CD4-positive, alpha-beta T cell treated with Interleukin-17A for 1 hour (primary cell): ENCODE measurements around the gene KLHL13.
"Not testable (repeated sequence)": the region's sequence is repeated elsewhere in the genome, so short reads cannot be mapped to it uniquely, and the experiment has no call there.

Source experiments
- DNase-seq: peaks from one replicate; pipeline ENCODE4 v3.0.0-alpha.2; 2020

The KLHL13 gene

GRCh38 chrX:118066867-118067515, 49.6 kb downstream of the KLHL13 start:
- no peak for DNase-seq

DNA sequence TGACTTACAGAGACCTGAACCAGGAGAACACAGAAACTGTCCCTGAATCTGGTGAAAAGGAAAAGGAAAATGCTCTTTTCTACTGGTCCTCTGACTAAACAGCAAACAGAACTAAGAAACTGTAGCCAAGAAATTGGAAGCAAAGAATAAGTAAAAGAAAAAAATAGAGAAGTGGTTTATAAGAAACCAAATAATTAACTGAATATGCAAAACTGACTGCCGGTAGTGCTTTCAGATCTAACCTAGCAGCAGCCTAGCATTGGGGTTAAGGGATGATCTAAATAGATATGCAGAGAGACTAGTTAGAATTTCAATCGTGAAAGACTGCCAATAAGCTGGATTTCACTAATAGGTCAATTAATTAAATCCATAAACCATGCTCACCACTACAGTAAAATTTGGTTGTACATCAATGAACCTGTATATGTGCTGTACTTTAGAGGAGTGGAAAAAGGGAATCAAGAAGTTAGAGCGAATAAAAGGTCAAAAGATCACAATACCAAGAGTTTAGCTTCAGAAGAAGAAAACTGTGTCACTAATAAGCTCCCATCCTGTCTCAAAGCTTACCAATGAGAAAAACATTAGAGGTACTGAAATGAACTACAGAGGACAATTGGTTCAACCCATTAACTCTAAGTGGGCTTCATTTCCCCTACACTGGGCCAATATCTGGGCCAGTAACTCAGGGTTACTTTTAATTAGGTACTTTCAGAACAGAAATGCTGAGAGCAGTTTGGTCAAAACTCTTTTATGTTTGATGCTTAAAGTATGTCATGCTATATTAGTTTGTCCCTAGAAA, 53.6 kb downstream of the KLHL13 start:
- DNase-seq = no peak

DNA sequence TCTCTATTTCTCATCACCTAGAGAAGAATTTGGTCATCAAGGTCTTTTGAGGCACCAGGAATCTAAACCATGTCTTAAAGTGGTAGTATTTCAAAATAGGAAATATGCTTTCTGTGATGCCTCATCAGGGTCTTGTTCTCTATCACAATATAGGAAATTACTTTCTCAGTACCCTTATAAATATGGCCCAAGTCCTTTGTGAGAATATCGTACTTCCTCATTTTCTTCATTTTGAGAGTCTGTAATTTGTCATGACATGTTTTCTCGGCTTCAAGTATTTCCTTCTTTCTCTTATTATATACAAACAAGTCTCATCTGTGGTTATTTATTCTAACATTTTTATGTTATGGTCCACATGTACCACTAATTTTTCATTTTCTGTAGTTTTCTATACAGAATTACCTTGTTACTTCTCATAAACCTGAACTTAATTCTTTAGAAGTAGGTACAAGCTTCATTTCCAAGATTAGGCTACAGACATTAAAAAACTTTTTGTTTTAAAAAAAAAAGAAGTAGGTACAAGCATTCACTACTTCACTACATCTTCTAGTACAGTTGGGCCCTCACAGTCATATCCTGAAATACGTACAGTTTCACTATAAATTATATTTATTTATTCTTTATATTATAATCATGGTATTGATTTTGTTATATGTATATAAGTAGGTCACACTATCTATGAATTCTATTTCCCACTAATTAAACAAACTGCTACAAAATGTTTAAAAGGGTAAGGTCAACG, 54.4 kb downstream of the KLHL13 start:
- no peak for DNase-seq

DNA sequence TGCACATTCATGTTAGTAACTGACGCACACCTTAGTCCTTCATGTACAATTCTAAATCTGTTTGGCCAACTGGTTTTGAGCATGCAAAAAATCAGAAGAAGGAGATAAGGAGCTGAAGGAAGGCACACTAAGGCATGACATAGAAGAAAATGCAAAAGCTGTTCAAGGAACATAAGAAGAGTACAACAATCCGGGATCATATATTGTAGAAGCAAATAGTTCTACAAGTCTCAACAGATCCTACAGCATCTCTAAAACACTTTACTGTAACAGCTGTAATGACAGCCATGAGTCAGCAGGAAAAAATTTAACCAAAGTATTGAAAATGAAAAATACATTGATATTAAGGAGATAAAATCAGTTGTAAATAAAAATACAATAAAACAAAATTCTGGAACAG, 57.7 kb downstream of the KLHL13 start:
- DNase-seq = no peak

GRCh38 chrX:118056870-118057269, 59.7 kb downstream of the KLHL13 start:
- no peak for DNase-seq

DNA sequence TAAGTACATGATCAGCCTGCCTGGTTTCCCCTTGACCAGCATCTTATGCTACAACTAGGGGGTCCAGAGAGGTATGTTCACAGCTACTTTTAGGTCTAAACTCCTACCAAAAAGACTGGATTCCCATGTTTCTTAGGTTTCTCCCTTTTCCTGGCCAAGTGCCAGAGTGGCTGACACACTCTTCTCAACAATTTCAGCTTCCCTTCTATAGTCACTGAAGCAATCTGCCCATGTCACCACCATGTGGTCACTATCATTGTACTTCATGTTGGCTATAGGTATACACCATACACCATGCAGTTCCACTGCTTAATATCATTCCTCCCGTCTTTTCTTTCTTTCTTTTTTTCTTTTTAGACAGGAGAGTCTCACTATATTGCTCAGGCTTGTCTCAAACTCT, 66.9 kb downstream of the KLHL13 start:
- DNase-seq = no peak

DNA sequence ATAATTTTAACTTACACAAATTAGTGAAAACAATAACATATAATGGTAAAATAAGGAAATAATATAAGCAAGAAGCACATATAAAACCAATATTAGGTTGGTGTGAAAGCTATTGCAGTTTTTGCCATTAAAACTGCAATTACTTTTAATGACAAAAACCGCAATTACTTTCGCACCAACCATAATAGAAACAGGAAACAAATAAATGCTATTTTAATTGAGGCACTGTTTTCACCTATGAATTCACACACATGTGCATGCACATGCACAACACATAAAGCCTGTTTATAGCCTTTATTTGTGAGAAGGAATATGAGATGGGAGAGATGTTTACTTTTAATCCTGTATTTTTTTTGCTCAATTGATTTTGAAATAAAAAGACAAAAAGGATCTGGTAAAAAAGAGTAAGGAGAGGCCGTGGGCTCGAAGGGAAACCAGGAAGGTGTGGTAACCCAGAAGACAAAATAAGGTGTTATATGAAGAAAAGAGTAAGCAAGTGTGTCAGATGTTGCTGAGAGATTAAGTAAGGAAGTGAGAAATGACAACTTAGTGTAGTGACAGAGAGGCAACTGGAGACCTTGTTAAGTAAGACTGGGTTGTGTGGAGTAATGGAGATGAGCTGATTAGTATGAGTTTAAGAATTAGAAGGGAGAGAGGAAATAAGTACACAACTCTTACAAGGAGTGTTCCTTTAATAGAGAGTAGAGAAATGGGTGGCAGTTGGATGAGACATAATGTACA, 69.0 kb downstream of the KLHL13 start:
- no peak for DNase-seq

DNA sequence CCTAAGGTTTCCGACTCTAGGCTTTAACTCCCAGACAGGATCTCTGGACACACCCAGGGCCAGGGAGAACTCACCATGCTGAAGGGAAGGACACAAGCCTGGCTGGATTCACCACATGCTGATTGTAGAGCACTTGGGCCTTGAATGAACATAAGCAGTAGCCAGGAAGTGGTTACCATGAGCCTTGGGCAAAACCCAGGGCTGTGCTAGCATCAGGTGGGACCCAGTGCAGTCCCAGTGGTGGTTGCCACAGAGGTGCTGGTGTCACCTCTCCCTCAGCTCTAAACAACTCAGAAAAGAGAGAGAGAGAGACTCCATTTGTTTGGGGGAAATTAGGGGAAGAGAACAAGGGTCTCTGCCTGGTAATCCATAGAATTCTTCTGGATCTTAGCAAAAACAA, 77.0 kb downstream of the KLHL13 start:
- no peak for DNase-seq

DNA sequence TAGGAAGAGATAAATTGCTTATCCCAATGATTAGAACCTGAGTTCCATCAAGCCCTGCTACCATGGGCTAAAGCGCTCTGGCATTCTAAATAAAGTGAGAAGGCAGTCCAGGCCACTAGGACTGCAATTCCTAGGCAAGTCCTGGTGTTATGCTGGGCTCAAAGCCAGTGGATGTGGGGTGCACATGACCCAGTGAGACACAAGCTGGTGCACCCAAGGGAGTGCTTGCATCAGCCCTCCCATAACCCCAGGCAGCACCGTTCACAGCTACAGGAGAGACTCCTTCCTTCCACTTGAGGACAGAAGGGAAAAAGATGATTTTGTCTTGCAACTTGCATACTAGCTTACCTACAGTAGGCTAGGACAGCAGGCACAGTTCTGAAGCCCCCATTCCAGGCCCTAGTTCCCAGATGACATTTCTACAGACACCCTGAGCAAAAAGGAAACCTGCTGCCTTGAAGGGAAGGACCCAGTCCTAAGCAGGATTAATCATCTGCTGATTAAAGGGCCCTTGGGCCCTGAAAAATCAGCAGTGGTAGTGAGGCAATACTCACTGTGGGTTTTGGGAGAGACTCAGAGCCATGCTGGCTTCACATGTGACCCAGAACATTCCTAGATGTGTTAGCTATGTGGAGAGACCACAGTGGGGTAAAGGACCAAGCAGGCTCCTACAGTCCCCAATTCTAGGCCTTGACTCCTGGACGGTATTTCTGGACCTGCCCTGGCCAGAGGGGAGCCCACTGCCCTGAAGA, 77.8 kb downstream of the KLHL13 start:
- DNase-seq = no peak

DNA sequence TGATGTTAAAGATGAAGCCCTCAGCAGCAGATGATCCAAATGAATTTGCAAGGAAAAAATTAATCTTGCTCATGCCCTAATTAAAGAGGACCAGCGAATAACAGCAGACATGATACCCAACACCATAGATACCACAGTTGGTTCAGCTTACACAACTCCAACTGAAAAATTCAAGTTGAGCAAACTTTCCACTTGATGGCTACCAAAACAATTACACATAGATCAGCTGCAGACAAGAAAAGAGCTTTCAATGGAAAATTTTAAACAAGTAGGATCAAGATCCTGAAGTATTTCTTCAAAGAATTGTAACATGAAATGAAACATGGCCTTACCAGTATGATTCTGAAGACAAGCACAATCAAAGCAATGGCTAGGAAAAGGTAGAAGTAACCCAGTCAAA, 90.0 kb downstream of the KLHL13 start:
- no peak for DNase-seq

DNA sequence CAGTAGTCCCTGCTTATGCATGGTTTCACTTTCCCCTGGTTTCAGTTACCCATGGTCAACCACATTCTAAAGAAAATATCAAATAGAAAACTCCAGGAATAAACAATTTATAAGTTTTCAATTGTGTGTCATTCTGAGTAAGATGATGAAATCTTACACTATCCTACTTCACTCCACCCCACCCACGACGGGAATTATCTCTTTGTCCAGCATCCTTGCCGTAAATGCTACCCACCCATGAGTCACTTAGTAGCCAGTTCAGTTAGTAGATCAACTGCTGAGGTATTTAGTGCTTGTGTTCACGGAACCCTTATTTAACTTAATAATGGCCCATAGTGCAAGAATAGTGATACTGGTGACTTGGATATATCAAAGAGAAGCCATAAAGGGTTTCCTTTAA, 91.4 kb downstream of the KLHL13 start:
- DNase-seq = no peak

DNA sequence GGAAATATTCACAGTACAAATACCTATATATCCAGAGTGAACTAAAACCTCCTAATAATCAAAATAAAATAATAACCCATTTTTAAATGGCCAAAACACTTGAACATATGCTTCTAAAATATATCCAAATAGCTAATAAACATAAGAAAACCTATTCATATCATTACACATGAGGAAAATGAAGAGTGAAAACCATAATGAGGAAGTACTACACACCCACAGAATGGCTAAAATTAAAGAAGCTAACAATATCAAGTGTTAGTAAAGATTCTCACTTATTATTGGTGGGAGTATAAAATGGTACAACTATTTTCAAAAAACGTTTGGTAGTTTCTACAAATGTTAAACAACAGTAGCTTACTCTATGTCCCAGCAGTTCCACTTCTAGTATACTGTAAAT, 92.1 kb downstream of the KLHL13 start:
- no peak for DNase-seq

GRCh38 chrX:118022753-118023152, 93.9 kb downstream of the KLHL13 start:
- DNase-seq = no peak

DNA sequence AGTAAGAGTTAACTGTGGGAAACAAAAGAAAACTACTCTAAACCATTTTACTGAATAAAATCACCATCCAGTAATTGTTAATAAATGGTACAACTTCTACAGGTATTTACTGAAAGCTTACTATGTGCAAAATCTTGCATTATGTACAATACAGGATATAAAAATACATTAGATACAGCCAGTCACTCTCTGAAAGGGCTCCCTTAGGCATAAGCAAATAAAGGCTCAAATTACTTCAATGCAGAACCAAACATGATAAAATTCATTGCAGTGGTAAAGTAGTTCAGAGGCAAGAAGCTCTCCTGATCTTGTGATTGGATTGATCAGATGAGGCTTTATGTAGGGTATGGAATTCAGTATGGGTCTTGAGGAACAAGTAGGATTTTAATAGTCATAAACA, 100.2 kb downstream of the KLHL13 start:
- DNase-seq = no peak

- not testable (repeated sequence) for DNase-seq
Observed at GRCh38 chrX:118002417-118002816, 114.2 kb downstream of the KLHL13 start.

DNA sequence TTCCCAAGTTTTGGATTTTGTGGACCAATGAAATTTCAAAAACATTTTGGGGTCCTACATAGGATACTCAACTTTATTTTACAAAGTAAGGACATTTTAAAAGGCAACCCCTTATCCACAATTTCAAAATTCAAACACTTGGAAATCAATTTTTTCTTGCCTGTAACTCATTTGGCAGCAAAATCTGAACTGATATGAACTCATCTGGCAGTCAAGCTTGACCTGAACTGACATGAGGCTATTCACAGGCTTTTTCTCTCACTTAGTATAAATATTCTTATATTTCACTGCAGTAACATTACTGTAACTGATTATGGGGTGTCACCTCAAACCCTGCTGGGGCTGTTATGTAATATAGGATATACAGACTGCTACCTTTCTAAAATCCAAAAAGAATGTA, 116.1 kb downstream of the KLHL13 start:
- DNase-seq = no peak

GRCh38 chrX:117998171-117998570, 118.4 kb downstream of the KLHL13 start:
- DNase-seq = no peak

GRCh38 chrX:117996918-117997480, 119.6 kb downstream of the KLHL13 start:
- no peak for DNase-seq

GRCh38 chrX:117996408-117996807, 120.2 kb downstream of the KLHL13 start:
- no peak for DNase-seq

DNA sequence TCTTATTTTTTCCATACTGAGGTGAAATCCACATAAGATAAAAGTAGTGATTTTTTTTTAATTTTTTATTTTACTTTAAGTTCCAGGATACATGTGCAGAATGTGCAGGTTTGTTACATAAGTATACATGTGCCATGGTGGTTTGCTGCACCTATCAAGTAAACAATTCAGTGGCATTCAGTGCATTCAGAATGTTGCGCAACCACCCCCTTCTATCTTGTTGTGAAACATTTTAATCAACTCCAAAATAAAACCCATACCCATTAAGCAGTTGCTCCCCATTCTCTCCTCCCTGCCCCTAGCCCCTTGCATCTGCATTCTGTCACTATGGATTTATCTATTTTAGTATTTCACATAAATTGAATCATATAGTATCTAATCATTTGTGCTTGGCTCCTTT, 121.2 kb downstream of the KLHL13 start:
- no peak for DNase-seq

DNA sequence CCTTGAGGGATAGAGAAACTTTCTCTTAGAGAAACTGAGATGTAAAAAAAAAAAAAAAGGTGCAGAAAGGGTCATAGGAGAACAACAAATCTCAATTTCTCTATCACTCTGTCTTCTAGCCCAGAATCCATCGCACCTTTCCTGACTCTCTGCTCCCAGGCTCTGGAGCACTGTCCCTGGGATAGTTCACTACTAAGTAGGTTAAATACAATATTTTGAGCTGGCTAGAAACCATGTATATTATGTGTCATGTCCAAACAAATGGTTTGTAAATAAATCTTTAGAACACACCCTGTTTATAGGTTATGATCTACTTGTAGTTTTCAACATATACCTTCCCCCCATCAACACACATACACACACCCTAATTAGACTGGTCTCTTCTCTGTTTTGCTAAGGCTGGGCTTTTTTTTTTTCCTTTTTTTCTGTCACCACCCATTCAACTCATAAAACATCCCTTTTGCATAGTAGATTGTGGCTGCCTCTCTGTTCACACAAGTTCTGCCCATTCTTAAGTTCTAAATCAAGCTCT, 124.4 kb downstream of the KLHL13 start:
- no peak for DNase-seq

- no peak for DNase-seq
Observed at GRCh38 chrX:117990438-117990837, 126.2 kb downstream of the KLHL13 start.
